ENCODE data around the gene RET.

GRCh38 chr10:43160046-43160920 is 83.4 kb downstream of the RET start:
- TF ChIP-seq EZH2 (IDR thresholded peaks at IDR 0.05) (no peak), POLR2AphosphoS5 (IDR thresholded peaks at IDR 0.05; ENCODE audit: borderline replicate concordance, low read depth, low read length) (no peak)
